Activated CD4-positive, alpha-beta T cell treated with anti-CD3 and anti-CD28 coated beads, Interleukin-2, amount 10 ng/mL, durations not matched to agents 24 days and 14 days (primary cell): ENCODE results near the gene CRTAP. TPM values are rescaled to one million over a fixed set of nuclear protein-coding genes. Genes with fewer than 3 reads are reported as not detected.
A peak's percentile ranks its signal among the peaks of the same experiment; 100 is the strongest.
"Not testable (repeated sequence)": the region's sequence is repeated elsewhere in the genome, so short reads cannot be mapped to it uniquely, and the experiment has no call there.

Source experiments
- DNase-seq: peaks from one replicate; pipeline ENCODE4 v3.0.0; 2022
- H3K27ac Mint-ChIP-seq: one replicate; pipeline ENCODE4 v1.8.0; 2022; ENCODE audit warnings: mild to moderate bottlenecking, mixed read lengths
- H3K27me3 Mint-ChIP-seq: one replicate; pipeline ENCODE4 v1.8.0; 2022; ENCODE audit warnings: mixed read lengths
- H3K36me3 Mint-ChIP-seq: one replicate; pipeline ENCODE4 v1.8.0; 2022; ENCODE audit warnings: low read depth, mild to moderate bottlenecking, mixed read lengths
- H3K4me1 Mint-ChIP-seq: one replicate; pipeline ENCODE4 v1.8.0; 2021; ENCODE audit warnings: mixed read lengths
- H3K4me3 Mint-ChIP-seq: one replicate; pipeline ENCODE4 v1.8.0; 2022; ENCODE audit warnings: mild to moderate bottlenecking, moderate library complexity, mixed read lengths
- H3K9me3 Mint-ChIP-seq: one replicate; pipeline ENCODE4 v1.8.0; 2021; ENCODE audit warnings: mixed read lengths
- intact Hi-C: fragments of 100-400 bp; cut with micrococcal nuclease; formaldehyde crosslinking; loops from one replicate; pipeline ENCODE4 v1.15.1; 2023
- total RNA-seq: library from RNA; stranded (reverse); gene quantifications from 2 replicates; pipeline ENCODE4 v1.2.3, GENCODE V29; 2022

Gene CRTAP
- total RNA-seq, 1 donor from 2014 or later = 34.2 TPM

DNA sequence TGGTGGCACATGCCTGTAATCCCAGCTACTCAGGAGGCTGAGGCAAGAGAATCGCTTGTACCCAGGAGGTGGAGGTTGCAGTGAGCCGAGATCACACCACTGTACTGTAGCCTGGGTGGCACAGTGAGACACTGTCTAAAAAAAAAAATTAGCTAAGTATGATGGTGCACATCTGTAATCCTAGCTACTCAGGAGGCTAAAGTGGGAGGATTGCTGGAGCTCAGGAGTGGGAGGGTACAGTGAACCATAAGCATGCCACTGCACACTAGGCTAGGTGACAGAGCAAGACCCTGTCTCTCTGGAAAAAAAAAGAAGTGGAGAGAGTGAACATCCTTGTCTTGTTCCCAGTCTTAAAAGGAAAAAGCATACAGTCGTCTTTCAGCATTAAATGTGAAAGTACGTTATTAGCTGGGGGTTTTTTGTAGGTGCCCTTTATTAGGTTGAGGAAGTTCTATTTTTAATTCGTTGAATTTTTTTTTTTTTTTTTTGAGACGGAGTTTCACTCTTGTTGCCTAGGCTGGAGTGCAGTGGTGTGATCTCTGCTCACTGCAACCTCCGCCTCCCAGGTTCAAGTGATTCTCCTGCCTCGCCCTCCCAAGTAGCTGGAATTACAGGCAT is 25.3 kb downstream of the CRTAP start:
- intact Hi-C loops, H3K36me3 Mint-ChIP-seq, H3K27ac Mint-ChIP-seq, H3K27me3 Mint-ChIP-seq, H3K4me1 Mint-ChIP-seq, DNase-seq, H3K4me3 Mint-ChIP-seq, H3K9me3 Mint-ChIP-seq: not testable (repeated sequence)

- DNase-seq = no peak
- intact Hi-C loops = no loop called here
- peaks cover 1% of the 10 kb centered on the region for H3K4me1 Mint-ChIP-seq
- peaks cover 4% of the 10 kb centered on the region for H3K36me3 Mint-ChIP-seq
- H3K9me3 Mint-ChIP-seq = no peaks in the 10 kb centered on the region
- H3K27ac Mint-ChIP-seq = no peak overlapping the region
- no peaks in the 10 kb centered on the region for H3K27me3 Mint-ChIP-seq
- H3K4me3 Mint-ChIP-seq = no peak overlapping the region
These were observed 26.2 kb downstream of the CRTAP start for GRCh38 chr3:33139996-33140395.

GRCh38 chr3:33141006-33141405 is 27.2 kb downstream of the CRTAP start:
- no peaks in the 10 kb centered on the region for H3K9me3 Mint-ChIP-seq
- DNase-seq = no peak
- H3K4me1 Mint-ChIP-seq = peaks cover 1% of the 10 kb centered on the region
- intact Hi-C loops = no loop called here
- peaks cover 4% of the 10 kb centered on the region for H3K36me3 Mint-ChIP-seq
- no peak overlapping the region for H3K27ac Mint-ChIP-seq
- H3K4me3 Mint-ChIP-seq = no peak overlapping the region
- no peaks in the 10 kb centered on the region for H3K27me3 Mint-ChIP-seq

DNA sequence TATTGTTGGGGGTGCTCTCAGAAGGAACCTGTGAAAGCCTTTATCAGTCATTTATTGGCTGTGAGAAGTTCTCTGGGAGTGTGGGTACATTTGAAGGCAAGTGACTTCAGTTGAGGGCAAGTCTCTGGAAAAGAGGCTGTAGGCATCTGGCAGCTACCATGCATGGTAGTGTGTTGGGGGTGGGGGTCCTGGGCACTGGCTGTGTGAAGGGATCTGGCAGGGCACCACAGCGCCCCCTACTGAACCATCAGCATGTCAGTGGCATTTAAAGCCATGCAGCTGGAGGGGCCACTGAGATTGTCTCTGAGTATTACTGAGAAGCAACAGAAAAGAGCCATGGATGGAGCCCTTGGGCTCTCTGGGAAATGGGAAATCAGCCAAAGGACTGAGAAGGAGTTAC is 30.6 kb downstream of the CRTAP start:
- no peaks in the 10 kb centered on the region for H3K4me1 Mint-ChIP-seq
- no peaks in the 10 kb centered on the region for H3K9me3 Mint-ChIP-seq
- intact Hi-C loops = no loop called here

GRCh38 chr3:33145221-33145900 is 31.5 kb downstream of the CRTAP start:
- Mint-ChIP-seq H3K9me3 (no peaks in the 10 kb centered on the region), H3K4me3 (no peak overlapping the region), H3K27ac (no peak overlapping the region), H3K4me1 (no peaks in the 10 kb centered on the region), H3K27me3 (peaks cover 6% of the 10 kb centered on the region), H3K36me3 (no peaks in the 10 kb centered on the region)
- intact Hi-C loops = no loop called here
- DNase-seq = no peak

More for the DNA sequence above, 30.6 kb downstream of the CRTAP start:
- Mint-ChIP-seq H3K27me3 (peaks cover 6% of the 10 kb centered on the region), H3K4me3 (no peak overlapping the region), H3K27ac (no peak overlapping the region), H3K36me3 (no peaks in the 10 kb centered on the region)
- peak; percentile 66 for DNase-seq

DNA sequence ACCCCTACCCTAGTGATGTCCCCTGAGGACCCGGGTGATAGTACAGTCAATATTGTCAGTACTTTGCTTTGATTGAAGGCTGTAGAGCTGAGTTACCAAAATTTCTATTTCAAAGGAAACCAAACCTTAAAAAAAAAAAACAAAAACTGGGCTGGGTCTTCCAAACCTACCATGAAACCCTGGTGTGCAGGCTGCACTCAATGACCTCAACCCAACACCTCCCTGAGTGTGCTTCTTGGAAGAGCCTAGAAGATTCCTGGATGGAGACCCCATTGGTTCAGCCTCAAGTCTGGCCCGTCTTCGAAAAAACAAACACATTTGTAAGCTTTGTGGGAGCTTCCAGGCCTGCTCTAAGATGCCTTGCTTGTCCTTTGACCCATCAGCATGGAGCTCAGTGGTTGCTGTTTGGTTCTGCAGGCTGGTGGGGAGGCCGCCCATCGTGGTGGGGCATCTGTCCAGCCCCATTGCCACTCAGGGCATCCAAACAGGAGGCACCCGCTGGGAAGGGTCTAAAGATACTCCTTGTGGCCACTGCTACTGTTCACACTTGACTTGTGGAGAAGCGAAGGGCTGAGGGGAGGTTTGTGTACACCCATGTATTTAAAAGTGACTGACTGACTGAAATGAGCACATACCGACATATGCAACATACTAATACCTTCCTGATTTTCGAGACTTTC is 32.2 kb downstream of the CRTAP start:
- no peaks in the 10 kb centered on the region for H3K4me1 Mint-ChIP-seq
- H3K9me3 Mint-ChIP-seq = no peaks in the 10 kb centered on the region
- intact Hi-C loops = no loop called here
- no peak overlapping the region for H3K4me3 Mint-ChIP-seq
- H3K36me3 Mint-ChIP-seq = no peaks in the 10 kb centered on the region
- DNase-seq = no peak
- no peak overlapping the region for H3K27ac Mint-ChIP-seq
- peaks cover 6% of the 10 kb centered on the region for H3K27me3 Mint-ChIP-seq

- intact Hi-C loops = no loop called here
- Mint-ChIP-seq H3K27ac (no peak overlapping the region), H3K4me3 (no peak overlapping the region), H3K27me3 (peaks cover 7% of the 10 kb centered on the region), H3K4me1 (no peaks in the 10 kb centered on the region), H3K36me3 (no peaks in the 10 kb centered on the region), H3K9me3 (no peaks in the 10 kb centered on the region)
- no peak for DNase-seq
These were observed 33.1 kb downstream of the CRTAP start for GRCh38 chr3:33146791-33147445.

DNA sequence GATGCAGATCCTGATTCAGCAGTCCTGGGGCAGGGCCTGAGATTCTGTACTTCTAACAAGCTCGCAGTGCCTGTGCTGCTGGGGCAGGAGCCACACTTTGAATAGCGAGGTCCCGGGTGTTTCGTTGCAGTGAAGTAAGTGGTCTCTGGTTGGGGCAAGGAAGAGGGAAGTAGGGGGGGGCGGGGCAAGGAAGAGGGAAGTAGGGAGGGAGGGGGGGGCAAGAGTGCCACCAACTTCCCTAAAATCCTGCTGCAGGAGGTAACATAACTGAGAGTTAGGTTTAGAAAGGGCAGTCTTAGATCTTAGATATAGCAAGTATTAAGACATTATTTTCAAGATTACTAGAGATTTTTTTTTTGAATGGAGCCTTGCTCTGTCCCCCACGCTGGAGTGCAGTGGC is 35.5 kb downstream of the CRTAP start:
- no peaks in the 10 kb centered on the region for H3K9me3 Mint-ChIP-seq
- no peaks in the 10 kb centered on the region for H3K36me3 Mint-ChIP-seq
- H3K4me1 Mint-ChIP-seq = no peaks in the 10 kb centered on the region
- no peak overlapping the region for H3K4me3 Mint-ChIP-seq
- H3K27me3 Mint-ChIP-seq = peaks cover 12% of the 10 kb centered on the region
- intact Hi-C loops = no loop called here
- no peak overlapping the region for H3K27ac Mint-ChIP-seq
- DNase-seq = no peak

DNA sequence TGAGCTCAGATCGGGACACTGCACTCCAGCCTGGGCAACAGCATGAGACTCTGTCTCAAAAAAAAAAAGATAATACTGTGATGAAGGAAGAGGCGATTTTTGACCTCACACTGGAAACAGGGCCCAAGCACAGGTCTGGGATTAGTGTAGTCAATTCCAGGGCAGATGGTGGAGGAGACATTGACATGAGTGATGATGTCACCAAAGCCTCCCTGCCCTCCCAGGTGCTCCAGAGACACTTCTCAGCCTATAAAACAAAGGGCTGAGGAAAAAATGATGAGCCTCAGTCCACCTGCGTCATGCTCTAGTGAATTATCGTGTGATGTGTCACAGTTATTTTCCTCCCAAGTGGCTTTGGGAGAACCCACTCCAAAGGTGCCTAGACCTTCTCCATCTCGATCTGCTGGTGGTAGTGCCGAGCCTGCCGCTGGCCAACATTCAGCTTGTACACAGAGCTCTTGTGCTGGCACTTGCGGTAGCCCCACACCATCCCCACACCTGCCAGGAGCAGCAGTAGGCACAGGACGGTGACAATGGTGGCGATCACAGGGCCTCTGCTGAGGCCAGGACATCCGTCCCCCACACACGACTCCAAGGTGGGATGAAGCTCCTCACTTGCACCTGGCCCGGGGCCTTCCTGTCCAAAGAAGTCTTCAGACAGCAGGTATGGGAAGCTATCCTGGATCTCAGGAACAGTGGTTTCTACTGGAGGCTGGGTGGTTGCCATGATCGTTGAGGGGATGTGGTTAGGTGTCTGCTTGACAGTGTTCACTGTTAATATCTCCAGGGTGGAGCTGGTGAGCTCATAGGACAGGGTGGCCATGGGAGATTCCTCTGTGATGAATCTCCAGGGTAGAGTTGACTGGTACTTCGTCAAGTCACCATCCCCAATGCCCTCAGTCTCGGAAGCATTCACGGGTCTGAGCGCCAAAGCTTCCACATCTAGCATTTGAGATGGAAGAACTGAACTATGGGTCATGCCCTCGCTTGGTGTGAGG is 38.8 kb downstream of the CRTAP start:
- Mint-ChIP-seq H3K27me3 (peaks cover 12% of the 10 kb centered on the region), H3K27ac (no peak overlapping the region), H3K9me3 (no peaks in the 10 kb centered on the region), H3K4me3 (no peak overlapping the region), H3K36me3 (no peaks in the 10 kb centered on the region), H3K4me1 (no peaks in the 10 kb centered on the region)
- no peak for DNase-seq
- intact Hi-C loops = no loop called here

DNA sequence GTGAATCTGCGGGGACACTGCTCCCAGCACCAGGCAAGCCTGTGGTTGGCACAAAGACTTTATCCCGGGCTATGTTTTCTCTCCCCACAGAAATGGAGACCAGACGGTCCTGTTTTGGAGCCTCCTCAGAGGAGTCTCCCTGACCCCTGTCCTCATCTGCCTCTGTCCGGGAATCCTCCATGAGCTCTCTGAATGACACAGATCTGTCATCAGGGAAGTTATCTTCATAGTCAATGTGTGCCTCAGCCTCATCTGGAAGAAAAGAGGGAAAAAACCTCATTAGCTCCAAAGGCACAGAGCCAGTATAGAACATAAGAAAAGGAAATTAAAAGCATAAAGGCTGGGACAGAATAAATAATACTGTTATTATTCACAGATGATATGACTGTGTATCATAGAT is 40.0 kb downstream of the CRTAP start:
- DNase-seq = no peak
- Mint-ChIP-seq H3K27me3 (peaks cover 13% of the 10 kb centered on the region), H3K27ac (no peak overlapping the region), H3K4me1 (no peaks in the 10 kb centered on the region), H3K9me3 (no peaks in the 10 kb centered on the region), H3K4me3 (no peak overlapping the region), H3K36me3 (no peaks in the 10 kb centered on the region)
- intact Hi-C loops = no loop called here

DNA sequence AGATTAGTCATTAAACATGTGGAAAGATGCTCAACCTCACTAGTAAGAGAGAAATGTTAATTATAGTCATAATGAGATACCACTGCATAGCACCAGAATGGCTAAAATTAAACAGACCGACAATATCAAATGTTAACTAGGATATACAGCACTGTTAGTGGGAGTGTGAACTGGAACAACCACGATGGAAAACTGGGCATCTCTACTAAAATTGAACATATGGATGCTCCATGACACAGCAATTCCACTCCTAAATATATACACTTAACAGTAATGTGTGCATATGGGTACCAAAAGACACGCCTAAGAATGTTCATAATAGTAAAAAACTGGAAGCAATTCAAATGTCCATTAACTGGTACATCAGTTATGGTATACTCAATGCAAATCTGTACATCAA is 41.5 kb downstream of the CRTAP start:
- H3K4me1 Mint-ChIP-seq = no peaks in the 10 kb centered on the region
- H3K27ac Mint-ChIP-seq = no peak overlapping the region
- H3K27me3 Mint-ChIP-seq = peaks cover 20% of the 10 kb centered on the region
- intact Hi-C loops = no loop called here
- no peaks in the 10 kb centered on the region for H3K36me3 Mint-ChIP-seq
- no peak overlapping the region for H3K4me3 Mint-ChIP-seq
- no peaks in the 10 kb centered on the region for H3K9me3 Mint-ChIP-seq
- no peak for DNase-seq

GRCh38 chr3:33159234-33159633 is 45.4 kb downstream of the CRTAP start:
- no peaks in the 10 kb centered on the region for H3K9me3 Mint-ChIP-seq
- H3K27ac Mint-ChIP-seq = no peak overlapping the region
- H3K36me3 Mint-ChIP-seq = no peaks in the 10 kb centered on the region
- peaks cover 34% of the 10 kb centered on the region for H3K27me3 Mint-ChIP-seq
- intact Hi-C loops = no loop called here
- no peak overlapping the region for H3K4me3 Mint-ChIP-seq
- H3K4me1 Mint-ChIP-seq = no peaks in the 10 kb centered on the region
- DNase-seq = no peak

DNA sequence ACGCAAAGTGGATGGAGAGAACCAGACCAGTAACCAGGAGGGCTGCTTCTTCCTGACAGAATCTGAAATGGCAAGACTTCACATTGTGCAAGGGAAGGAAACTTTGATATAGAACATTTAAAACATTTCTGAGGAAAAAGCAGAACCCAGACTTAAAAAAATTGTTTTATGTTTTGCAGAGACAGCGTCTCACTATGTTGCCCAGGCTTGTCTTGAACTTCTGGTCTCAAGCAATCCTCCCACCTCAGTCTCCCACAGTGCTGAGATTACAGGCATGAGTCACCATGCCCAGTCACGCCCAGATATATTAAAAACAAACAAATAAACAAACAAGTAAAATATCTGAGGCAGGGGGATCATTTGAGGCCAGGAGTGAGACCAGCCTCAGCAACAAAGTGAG is 46.2 kb downstream of the CRTAP start:
- Mint-ChIP-seq H3K27ac (no peak overlapping the region), H3K9me3 (no peaks in the 10 kb centered on the region), H3K36me3 (no peaks in the 10 kb centered on the region), H3K4me3 (no peak overlapping the region), H3K27me3 (peaks cover 36% of the 10 kb centered on the region), H3K4me1 (no peaks in the 10 kb centered on the region)
- DNase-seq = no peak
- intact Hi-C loops = no loop called here
